COLO829 (cell line): ENCODE measurements around the gene DEFB115.
"Not testable (repeated sequence)": the region's sequence is repeated elsewhere in the genome, so short reads cannot be mapped to it uniquely, and the experiment has no call there.

ENCODE experiments used
- DNase-seq: peaks from one replicate; pipeline ENCODE4 v3.0.0; 2012; ENCODE audit warnings: low spot score

DEFB115 gene, protein sequence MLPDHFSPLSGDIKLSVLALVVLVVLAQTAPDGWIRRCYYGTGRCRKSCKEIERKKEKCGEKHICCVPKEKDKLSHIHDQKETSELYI

DNA sequence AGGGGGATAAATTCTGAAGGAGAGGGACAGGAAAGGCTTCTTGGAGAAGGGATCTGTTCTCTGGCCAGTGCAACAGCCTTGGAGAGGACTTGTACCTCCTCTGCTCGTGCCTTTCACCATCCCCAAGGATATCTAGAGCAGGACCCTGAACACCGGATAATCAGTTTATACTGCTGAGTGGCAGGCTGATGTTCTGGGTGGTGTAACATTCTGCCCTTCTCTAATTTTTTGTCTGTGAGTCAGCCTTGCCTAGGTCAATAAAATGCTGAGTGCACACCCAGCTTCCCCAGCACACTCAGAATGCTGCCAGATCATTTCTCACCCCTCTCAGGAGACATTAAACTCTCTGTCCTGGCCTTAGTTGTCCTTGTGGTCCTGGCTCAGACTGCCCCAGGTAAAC lies at the start of gene DEFB115:
Gene DEFB115, plus strand, starts transcription at position 301 of the 400 bp plus-strand sequence. Its CDS starts 0 bp downstream, at position 301.
- no peak for DNase-seq

DNA sequence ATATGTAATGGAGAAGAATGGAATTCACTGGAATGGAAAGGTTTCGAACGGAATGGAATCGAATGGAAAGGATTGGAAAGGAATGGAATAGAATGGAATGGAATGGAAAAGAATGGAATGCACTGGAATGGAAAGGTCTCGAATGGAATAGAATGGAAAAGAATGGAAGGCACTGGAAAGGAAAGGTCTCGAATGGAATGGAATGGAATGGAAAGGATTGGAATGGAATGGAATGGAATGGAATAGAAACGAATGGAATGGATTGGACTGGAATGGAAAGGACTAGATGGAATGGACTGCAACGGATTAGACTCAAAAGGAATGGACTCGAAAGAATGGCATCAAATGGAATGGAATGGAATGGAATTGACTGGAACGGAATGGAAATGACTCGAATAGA lies 20.5 kb upstream of the DEFB115 start:
- DNase-seq = no peak

DNA sequence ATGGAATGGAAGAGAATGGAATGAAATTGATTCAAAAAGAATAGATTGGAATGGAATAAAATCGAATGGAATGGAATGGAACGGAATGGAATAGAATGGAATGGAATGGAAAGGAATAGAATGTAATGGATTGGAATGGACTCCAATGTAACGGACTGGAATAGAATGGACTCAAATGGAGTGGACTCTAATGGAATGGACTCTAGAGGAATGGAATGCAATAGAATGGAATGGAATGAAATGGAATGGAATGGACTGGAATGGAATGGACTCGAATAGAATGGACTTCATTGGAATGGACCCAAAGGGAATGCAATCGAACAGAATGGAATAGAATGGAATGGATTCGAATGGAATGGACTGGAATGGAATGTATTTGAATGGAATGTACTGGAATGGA lies 19.7 kb upstream of the DEFB115 start:
- no peak for DNase-seq

DNA sequence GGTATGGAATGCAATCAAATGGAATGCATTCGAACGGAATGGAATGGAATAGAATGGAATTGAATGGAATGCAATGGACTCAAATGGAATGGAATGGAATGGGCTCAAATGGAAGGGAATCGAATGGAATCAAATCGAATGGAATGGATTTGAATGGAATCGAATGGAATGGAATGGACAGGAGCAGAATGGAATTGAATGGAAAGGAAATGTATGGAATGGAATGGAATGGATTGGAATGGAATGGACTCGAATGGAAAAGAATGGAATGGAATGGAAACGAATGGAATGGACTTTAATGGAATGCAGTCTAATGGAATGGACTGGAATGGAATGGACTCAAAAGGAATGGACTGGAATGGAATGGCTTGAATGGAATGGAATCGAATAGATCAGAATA lies 18.3 kb upstream of the DEFB115 start:
- no peak for DNase-seq

DNA sequence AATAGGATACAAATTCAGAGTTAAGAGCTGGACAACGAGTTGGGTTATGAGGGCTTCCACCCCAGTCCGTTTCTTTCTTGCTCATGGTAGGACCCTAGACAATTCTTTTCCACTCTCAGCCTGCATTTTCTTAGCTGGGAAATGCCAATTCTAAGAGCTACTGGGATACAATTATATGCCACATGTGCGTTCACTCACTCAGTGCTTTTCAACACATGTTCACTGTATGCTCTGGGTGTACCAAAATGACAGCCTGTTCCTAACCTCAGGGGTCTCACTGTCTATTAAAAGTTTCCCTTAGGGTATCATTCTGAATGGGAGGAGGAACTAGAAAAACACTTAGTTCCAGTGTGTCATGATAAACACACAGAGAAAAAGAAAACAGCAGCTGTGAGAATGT lies 505 bp upstream of the DEFB115 start:
- DNase-seq = no peak

DNA sequence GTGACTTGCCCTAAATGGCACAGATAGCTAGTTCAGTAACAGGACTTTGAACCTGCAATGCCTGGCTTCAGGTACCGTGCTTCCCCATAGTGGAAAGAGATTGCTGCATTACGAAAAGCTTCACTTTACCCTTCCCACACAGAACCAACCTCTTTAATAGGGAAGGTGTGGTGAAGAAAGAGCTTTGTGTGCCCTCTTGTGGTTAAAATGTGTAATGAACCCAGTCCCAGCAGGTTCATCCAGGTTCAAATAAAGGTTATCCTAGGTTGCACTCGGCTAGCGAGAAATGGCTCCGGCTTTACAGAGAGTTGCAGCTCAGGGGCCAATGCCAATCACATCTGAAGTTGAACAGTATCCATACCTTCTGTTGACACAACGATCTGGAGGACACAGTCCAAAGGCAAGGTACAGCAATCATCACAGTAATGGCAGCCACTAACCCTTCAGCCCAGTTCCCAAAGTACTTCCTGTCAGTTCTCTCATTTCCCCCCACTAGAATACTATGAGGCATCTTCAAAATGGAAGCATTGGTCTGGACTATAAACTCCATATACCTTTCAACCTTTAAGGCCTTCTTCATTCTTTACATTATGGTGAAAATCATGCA lies 3.0 kb downstream of the DEFB115 start:
- peak; percentile 45 for DNase-seq

DNA sequence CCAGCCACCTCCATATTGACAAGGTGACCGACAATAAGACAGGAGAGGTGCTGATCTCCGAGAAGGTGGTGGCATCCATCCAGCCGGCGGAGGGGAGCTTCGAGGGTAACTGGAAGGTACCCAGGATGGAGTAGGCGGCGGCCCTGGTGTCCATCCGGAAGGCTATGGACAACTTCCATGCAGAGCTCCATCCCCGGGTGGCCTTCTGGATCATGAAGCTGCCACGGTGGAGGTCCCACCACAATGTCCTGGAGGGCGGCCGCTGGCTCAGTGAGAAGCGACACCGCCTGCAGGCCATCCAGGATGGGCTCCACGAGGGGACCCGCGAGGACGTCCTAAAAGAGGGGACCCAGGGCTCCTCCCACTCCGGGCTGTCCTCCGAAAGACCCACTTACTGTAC lies 17.0 kb downstream of the DEFB115 start:
- DNase-seq = no peak

DNA sequence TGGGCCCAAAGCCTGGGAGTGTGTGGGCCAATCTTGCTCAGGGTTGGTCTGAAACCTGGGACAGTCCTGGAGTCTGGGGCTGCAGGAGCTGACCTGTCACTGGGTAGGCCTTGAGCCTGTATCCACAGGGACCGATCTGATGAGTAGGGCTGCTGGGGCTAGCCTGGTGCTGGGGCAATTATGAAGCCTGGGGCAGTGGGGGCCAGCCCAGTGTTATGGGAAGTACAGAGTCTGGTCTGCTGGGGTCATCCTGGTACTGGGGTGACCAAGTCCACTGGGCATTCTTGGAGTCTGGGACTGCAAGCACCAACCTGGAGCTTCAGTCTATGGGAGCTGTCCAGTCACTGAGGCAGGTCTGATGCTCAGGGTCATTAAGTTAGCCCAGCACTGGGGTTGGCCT lies 20.7 kb downstream of the DEFB115 start:
- no peak for DNase-seq

DNA sequence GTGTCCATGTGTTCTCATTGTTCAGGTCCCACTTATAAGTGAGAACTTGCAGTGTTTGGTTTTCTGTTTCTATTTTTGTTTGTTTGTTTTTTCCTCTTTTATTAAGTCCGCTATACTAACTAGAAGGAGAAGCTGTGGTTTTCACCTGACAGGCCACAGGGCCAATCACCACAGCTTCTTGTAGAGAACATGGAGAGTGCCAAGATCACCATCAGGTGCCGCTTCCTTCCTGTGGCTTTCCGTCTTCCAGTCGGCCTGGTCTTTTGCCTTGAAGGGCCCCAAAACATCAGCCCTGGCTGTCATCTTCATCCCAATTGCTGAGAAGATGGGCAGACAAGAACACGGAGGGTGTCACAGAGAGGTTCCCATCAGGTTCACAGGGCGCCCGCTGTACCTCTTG lies 27.5 kb downstream of the DEFB115 start:
- DNase-seq = not testable (repeated sequence)

DNA sequence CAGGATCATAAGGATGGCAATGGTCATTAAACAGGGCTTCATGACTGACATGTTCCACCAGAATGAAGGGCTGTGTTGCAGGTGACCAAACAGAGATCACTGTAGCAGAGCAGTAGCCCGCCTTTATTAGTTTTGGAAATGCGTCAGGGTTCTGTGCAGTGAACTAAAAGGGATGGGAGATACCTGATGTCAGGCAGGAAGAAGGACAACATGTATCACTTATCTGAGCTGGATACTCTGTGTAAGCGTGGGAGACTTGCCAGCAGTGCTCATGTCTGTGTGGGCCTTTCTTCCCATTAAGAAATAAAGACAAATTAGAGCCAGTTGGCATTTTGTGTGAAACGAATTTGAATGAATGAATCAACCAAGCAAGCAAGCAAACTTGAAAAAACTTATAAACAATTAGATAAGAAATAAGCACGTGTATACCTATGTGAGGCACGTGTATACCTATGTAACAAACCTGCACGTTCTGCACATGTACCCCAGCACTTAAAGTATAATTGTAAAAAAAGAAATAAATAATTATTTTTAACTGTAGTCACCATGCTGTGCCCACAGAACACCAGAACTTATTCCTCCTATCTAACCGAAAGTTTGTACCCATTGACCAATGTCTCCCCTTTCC lies 51.2 kb downstream of the DEFB115 start, which contains the start of gene DEFB116:
Gene DEFB116, minus strand, starts transcription at position 51 of the 628 bp plus-strand sequence. Its CDS starts 0 bp downstream, at position 51.
- no peak for DNase-seq
